HepG2 (cell line): ENCODE results near the gene CACNA1C. TPM values are rescaled to one million over a fixed set of nuclear protein-coding genes. Genes with fewer than 3 reads are reported as not detected.

Source experiments
- ATAC-seq: fragments of 200-7000 bp; cut with Tn5 transposase; 3 replicates; pipeline ENCODE4 v1.9.1; 2020; ENCODE audit warnings: mild to moderate bottlenecking, moderate library complexity
- BruUV-seq: library from RNA; stranded (reverse); fragments of 400-500 nt; replicated peaks from 2 replicates; lab custom pipeline; 2021; lab: Mats Ljungman, UMichigan
- CTCF ChIA-PET: fragments of 300-600 bp; formaldehyde crosslinking; extraction: SDS; loops from one replicate; lab custom pipeline; 2021; ENCODE audit warnings: low total read pairs, inconsistent platforms, low intra/inter-chr PET ratio; lab: Yijun Ruan, JAX
- POLR2A ChIA-PET: fragments of 350-600 bp; sonication (Branson Sonifier 250); formaldehyde crosslinking; loops from one replicate; lab custom pipeline; 2020; ENCODE audit warnings: antibody characterized with exemption, inconsistent platforms; lab: Yijun Ruan, JAX
- DNase-seq: peaks from one replicate; pipeline ENCODE4 v3.0.0-alpha.2; 2015; ENCODE audit warnings: low spot score
- FAIRE-seq: peaks from 3 replicates; lab custom pipeline; 2011; peaks lifted over from hg19 to GRCh38; lab: Jason Lieb, UNC
- H2AFZ ChIP-seq: one replicate; pipeline ENCODE4 v1.6.1; 2011; ENCODE audit warnings: low read length, inconsistent platforms
- H3K27ac ChIP-seq: fragments of 300-600 bp; 3 replicates; pipeline ENCODE4 v1.8.0; 2011; ENCODE audit warnings: mixed run types, mild to moderate bottlenecking, mixed read lengths, low read length, inconsistent platforms; ENCODE audit not compliant: insufficient read depth; ENCODE audit errors: extremely low read length
- H3K27me3 ChIP-seq, 2 experiments: fragments of 200-600 bp in 1 of 2; 2 replicates in 1 of 2; 3 replicates in 1 of 2; pipeline versions ENCODE4 v1.6.0 to v1.8.0; 2011; ENCODE audit warnings: low read length in 2 of 2, mild to moderate bottlenecking in 2 of 2, moderate library complexity in 2 of 2, inconsistent platforms in 1 of 2; ENCODE audit not compliant: insufficient read depth in 2 of 2, control insufficient read depth in 1 of 2
- H3K36me3 ChIP-seq, 2 experiments: fragments of 200-600 bp in 1 of 2; replicated peaks in 1 of 2; 2 replicates in 1 of 2; 3 replicates in 1 of 2; pipeline versions ENCODE4 v1.5.1 to v1.8.0; 2011; ENCODE audit warnings: low read length in 2 of 2, inconsistent platforms in 1 of 2; ENCODE audit not compliant: insufficient read depth in 2 of 2, control insufficient read depth in 1 of 2
- H3K4me1 ChIP-seq: 2 replicates; pipeline ENCODE4 v1.5.1; 2012; ENCODE audit warnings: low read length, inconsistent platforms; ENCODE audit not compliant: insufficient read depth
- H3K4me2 ChIP-seq: 2 replicates; pipeline ENCODE4 v1.6.0; 2011; ENCODE audit warnings: low read depth, low read length, inconsistent platforms
- H3K4me3 ChIP-seq, 3 experiments: fragments of 200-600 bp in 1 of 3; sonication (generic), shearing (Covaris generic) in 1 of 3; replicated peaks in 1 of 3; 2 replicates each; pipeline ENCODE4 v1.5.1; 2011 to 2016; ENCODE audit warnings: low read length in 3 of 3, inconsistent platforms in 2 of 3, low read depth in 2 of 3, mild to moderate bottlenecking in 2 of 3, control low read depth in 1 of 3, mixed read lengths in 1 of 3; ENCODE audit not compliant: insufficient read depth in 1 of 3
- H3K79me2 ChIP-seq: one replicate; pipeline ENCODE4 v1.6.1; 2011; ENCODE audit warnings: low read length, inconsistent platforms; ENCODE audit not compliant: insufficient read depth
- H3K9ac ChIP-seq: 2 replicates; pipeline ENCODE4 v1.6.0; 2011; ENCODE audit warnings: mild to moderate bottlenecking, low read depth, low read length, inconsistent platforms; ENCODE audit not compliant: insufficient read depth
- H3K9me3 ChIP-seq: 2 replicates; pipeline ENCODE4 v1.5.1; 2012; ENCODE audit warnings: mild to moderate bottlenecking, low read length
- H4K20me1 ChIP-seq: 2 replicates; pipeline ENCODE4 v1.6.0; 2011; ENCODE audit warnings: inconsistent platforms, mild to moderate bottlenecking, low read length, moderate library complexity; ENCODE audit not compliant: insufficient read depth
- BHLHE40 ChIP-seq: IDR thresholded peaks from 2 replicates; pipeline ENCODE4 v1.6.1; 2011; ENCODE audit warnings: low read length, improper control_type of control experiment
- ETS1 ChIP-seq: sonication (generic); formaldehyde crosslinking; IDR thresholded peaks from 2 replicates; pipeline ENCODE4 v1.4.0; 2020; ENCODE audit warnings: missing genetic modification reagents
- NFKBIZ ChIP-seq: IDR thresholded peaks from 2 replicates; pipeline ENCODE4 v1.6.1; 2018; ENCODE audit warnings: missing genetic modification reagents, missing compliant biosample characterization
- TBL1XR1 ChIP-seq: fragments of 150-350 bp; IDR thresholded peaks from 2 replicates; pipeline ENCODE4 v1.6.1; 2014; ENCODE audit warnings: borderline replicate concordance, low read length; ENCODE audit not compliant: partially characterized antibody
- ZNF292 ChIP-seq: sonication (generic); formaldehyde crosslinking; IDR thresholded peaks from 2 replicates; pipeline ENCODE4 v1.8.1; 2022; ENCODE audit warnings: mild to moderate bottlenecking, low read depth, missing genetic modification reagents, borderline replicate concordance
- ZNF383 ChIP-seq: sonication (generic); formaldehyde crosslinking; IDR thresholded peaks from 2 replicates; pipeline ENCODE4 v1.4.0; 2020; ENCODE audit warnings: missing genetic modification reagents, mild to moderate bottlenecking, borderline replicate concordance
- ZNF652 ChIP-seq: IDR thresholded peaks from 2 replicates; pipeline ENCODE4 v1.6.1; 2016; ENCODE audit warnings: low read depth, borderline replicate concordance
- ZNF703 ChIP-seq: sonication (generic); formaldehyde crosslinking; IDR thresholded peaks from 2 replicates; pipeline ENCODE4 v1.5.1; 2020; ENCODE audit warnings: missing genetic modification reagents, mild to moderate bottlenecking, moderate library complexity, borderline replicate concordance
- ZNF724P ChIP-seq: sonication (generic); formaldehyde crosslinking; IDR thresholded peaks from 2 replicates; pipeline ENCODE4 v1.8.0; 2022; ENCODE audit warnings: missing genetic modification reagents, borderline replicate concordance
- ZNF749 ChIP-seq: sonication (generic); formaldehyde crosslinking; IDR thresholded peaks from 2 replicates; pipeline ENCODE4 v1.8.0; 2022; ENCODE audit warnings: mild to moderate bottlenecking, missing genetic modification reagents, moderate library complexity, borderline replicate concordance
- WGBS: methylation state at CpG from one replicate; pipeline ENCODE4 v1.1.6; 2017; ENCODE audit warnings: low lambda C conversion rate; 5-methylcytosine and 5-hydroxymethylcytosine counted together
- in situ Hi-C: cut with HindIII; loops from 2 replicates; pipeline ENCODE4 v1.10.0; 2017; ENCODE audit warnings: low pct_unique_long_range_greater_than_20kb; ENCODE audit not compliant: extremely low pct_ligation_motif_present
- intact Hi-C: fragments of 100-400 bp; cut with micrococcal nuclease; formaldehyde crosslinking; loops from one replicate; pipeline ENCODE4 v1.10.0; 2022; ENCODE audit not compliant: unreplicated experiment
- polyA plus RNA-seq, 8 experiments: library from polyadenylated mRNA; depleted of rRNA in 3 of 8; stranded (reverse) in 7 of 8; unstranded in 1 of 8; fragments of >200 nt; fragmentation: Illumina TruSeq in 4 of 8; extraction: Trizol in 4 of 8; gene quantifications; 2 replicates each; pipeline versions ENCODE4 v1.2.1 to v1.2.3, GENCODE V29; 2011 to 2016; ENCODE audit warnings: low read depth in 4 of 8, missing spikeins in 1 of 8, mixed read lengths in 1 of 8; ENCODE audit not compliant: insufficient read depth in 1 of 8
- total RNA-seq, 5 experiments: library from RNA; depleted of rRNA; stranded (reverse); fragments of >200 nt; fragmentation: Illumina TruSeq; extraction: Trizol; gene quantifications; 2 replicates each; pipeline ENCODE4 v1.2.3, GENCODE V29; 2016; ENCODE audit warnings: low read depth in 1 of 5
- TF ChIP-seq, protein P1 (sequence below): sonication (generic); formaldehyde crosslinking; IDR thresholded peaks from 2 replicates; pipeline ENCODE4 v1.8.1; 2022; ENCODE audit warnings: mild to moderate bottlenecking, missing genetic modification reagents

The CACNA1C gene
- total and polyA plus RNA-seq, 2 of the 13 experiments (the other 11 are each of a cell fraction or from before 2014, with no cell fraction given), result not detected

DNA sequence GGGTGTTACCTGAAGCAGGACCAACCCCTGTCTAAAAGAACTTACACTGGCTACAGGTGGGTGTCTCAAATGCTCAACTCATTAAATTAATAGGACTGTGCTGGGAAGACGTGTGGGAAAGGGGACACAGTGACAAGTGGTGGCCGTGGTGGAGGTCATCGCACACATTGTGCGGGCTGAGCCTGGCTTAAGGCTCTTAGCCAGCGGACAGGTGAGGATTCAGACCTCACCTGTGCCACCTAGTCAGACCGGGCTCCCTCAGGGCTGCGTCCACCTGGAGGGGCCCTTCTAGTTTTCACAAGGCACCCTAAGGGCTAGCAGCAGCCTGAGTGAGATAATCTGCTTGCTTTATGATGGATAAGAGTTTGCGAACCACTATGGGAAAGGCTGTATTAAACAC lies 616.8 kb downstream of the CACNA1C start (continued):
- TF ChIP-seq, protein P1, sequence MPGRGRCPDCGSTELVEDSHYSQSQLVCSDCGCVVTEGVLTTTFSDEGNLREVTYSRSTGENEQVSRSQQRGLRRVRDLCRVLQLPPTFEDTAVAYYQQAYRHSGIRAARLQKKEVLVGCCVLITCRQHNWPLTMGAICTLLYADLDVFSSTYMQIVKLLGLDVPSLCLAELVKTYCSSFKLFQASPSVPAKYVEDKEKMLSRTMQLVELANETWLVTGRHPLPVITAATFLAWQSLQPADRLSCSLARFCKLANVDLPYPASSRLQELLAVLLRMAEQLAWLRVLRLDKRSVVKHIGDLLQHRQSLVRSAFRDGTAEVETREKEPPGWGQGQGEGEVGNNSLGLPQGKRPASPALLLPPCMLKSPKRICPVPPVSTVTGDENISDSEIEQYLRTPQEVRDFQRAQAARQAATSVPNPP (CRISPR knock-in tag), result no peak
- TF ChIP-seq BHLHE40 (no peak), NFKBIZ (no peak), ZNF292 (CRISPR knock-in tag) (no peak), ETS1 (CRISPR knock-in tag) (no peak), ZNF724P (no peak), ZNF703 (CRISPR knock-in tag) (no peak)
- TF ChIP-seq, all 625 proteins: peak for 0

DNA sequence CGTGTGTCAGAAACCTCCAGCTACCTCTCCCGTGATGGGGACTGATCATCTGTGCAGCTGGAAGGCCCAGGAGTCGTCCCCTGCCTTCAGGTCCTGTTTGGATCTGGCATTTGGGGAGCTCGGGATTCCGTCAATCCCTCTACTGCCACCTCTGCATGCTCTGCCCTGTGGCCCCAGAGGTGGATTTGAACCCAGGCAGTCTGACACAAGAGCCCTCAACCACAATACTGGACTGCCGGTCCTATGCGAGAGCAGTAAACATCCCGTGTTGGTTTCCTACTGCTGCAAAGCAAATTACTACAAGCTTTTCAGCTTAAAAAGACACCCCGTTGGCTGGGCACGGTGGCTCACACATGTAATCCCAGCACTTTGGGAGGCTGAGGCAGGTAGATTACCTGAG lies 620.1 kb downstream of the CACNA1C start:
- no peaks in the 10 kb centered on the region for H3K36me3 ChIP-seq
- peaks cover 4 to 61% of the 10 kb centered on the region in 2 experiments; a peak in 4 of 5 replicates for H3K27me3 ChIP-seq
- H3K4me1 ChIP-seq, result no peaks in the 10 kb centered on the region
- POLR2A ChIA-PET, result no interaction called here
- 24% methylated on average over 3 of the region's 10 CpGs for WGBS
- no peak overlapping the region for H2AFZ ChIP-seq
- ATAC-seq, result no peak
- no peaks in the 10 kb centered on the region for H3K9me3 ChIP-seq
- in situ Hi-C loops, result no loop called here
- TF ChIP-seq ZNF652 (CRISPR knock-in tag) (no peak), ZNF749 (CRISPR knock-in tag) (no peak), TBL1XR1 (no peak), ZNF383 (CRISPR knock-in tag) (no peak)
- TF ChIP-seq, all 625 proteins: peak for 0
- DNase-seq (no peak), FAIRE-seq (no peak)
- CTCF ChIA-PET, result no interaction called here
- H3K4me2 ChIP-seq, result no peak overlapping the region
- H4K20me1 ChIP-seq, result no peaks in the 10 kb centered on the region
- no peak overlapping the region for H3K4me3 ChIP-seq
- H3K79me2 ChIP-seq, result no peaks in the 10 kb centered on the region
- BruUV-seq, result no TSS peak
- intact Hi-C loops, result no loop called here
- no peak overlapping the region for H3K9ac ChIP-seq
- no peak overlapping the region for H3K27ac ChIP-seq
